WI38 (cell line): ENCODE results near the gene FIG4.
"Not testable (repeated sequence)": the region's sequence is repeated elsewhere in the genome, so short reads cannot be mapped to it uniquely, and the experiment has no call there.

Experiments
- H3K4me3 ChIP-seq: 2 replicates; pipeline ENCODE4 v1.5.1; 2011; ENCODE audit warnings: low read depth, mild to moderate bottlenecking, control low read depth, low read length
- CTCF ChIP-seq: IDR thresholded peaks from 2 replicates; pipeline ENCODE4 v1.5.1; 2012; ENCODE audit warnings: low read depth, mild to moderate bottlenecking, control low read depth, low read length

FIG4 gene

GRCh38 chr6:109853426-109853825 lies 162.3 kb downstream of the FIG4 start:
- TF ChIP-seq CTCF, result no peak
- H3K4me3 ChIP-seq, result no peak overlapping the region

GRCh38 chr6:109853951-109854350 lies 162.9 kb downstream of the FIG4 start:
- no peak overlapping the region for H3K4me3 ChIP-seq
- TF ChIP-seq CTCF, result no peak

- TF ChIP-seq CTCF, result no peak
- no peak overlapping the region for H3K4me3 ChIP-seq
These were observed 163.6 kb downstream of the FIG4 start for GRCh38 chr6:109854541-109855308.

GRCh38 chr6:109855476-109856040 lies 164.5 kb downstream of the FIG4 start:
- H3K4me3 ChIP-seq, result not testable (repeated sequence)

- no peak for TF ChIP-seq CTCF
- no peak overlapping the region for H3K4me3 ChIP-seq
These were observed 170.8 kb downstream of the FIG4 start for GRCh38 chr6:109861946-109862345.

GRCh38 chr6:109864050-109864449 lies 173.0 kb downstream of the FIG4 start:
- TF ChIP-seq CTCF, result no peak
- H3K4me3 ChIP-seq, result no peak overlapping the region

- no peak overlapping the region for H3K4me3 ChIP-seq
- no peak for TF ChIP-seq CTCF
These were observed 174.9 kb downstream of the FIG4 start for GRCh38 chr6:109865968-109866367.
